GM08714 (cell line): ENCODE measurements around the gene EML4.

Source experiments
- H3K4me3 ChIP-seq: fragments of 200-500 bp; sonication (Bioruptor generic); 2 replicates; pipeline ENCODE4 v1.5.1; 2014; ENCODE audit warnings: mild to moderate bottlenecking, low read length, inconsistent platforms
- ZNF274 ChIP-seq: IDR thresholded peaks from 2 replicates; pipeline ENCODE4 v1.6.1; 2012; ENCODE audit warnings: mild to moderate bottlenecking, low read depth, low read length

Gene EML4

GRCh38 chr2:42382144-42382543 is 213.0 kb downstream of the EML4 start:
- H3K4me3 ChIP-seq = no peak overlapping the region
- no peak for TF ChIP-seq ZNF274
